Duodenal mucosa (tissue), 2 donors: ENCODE results near the gene STAG1.
"Not testable (repeated sequence)": the region's sequence is repeated elsewhere in the genome, so short reads cannot be mapped to it uniquely, and the experiment has no call there.

Source experiments
- H3K27ac ChIP-seq: one replicate; pipeline ENCODE4 v1.7.0; 2013; ENCODE audit warnings: low read depth, low read length
- H3K27me3 ChIP-seq, 2 donors: one replicate each; pipeline ENCODE4 v1.7.0; 2013; ENCODE audit warnings: low read length in 2 of 2, control low read depth in 1 of 2; ENCODE audit not compliant: insufficient read depth in 2 of 2, control insufficient read depth in 1 of 2
- H3K36me3 ChIP-seq, 2 donors: one replicate each; pipeline ENCODE4 v1.7.0; 2013; ENCODE audit warnings: low read length in 2 of 2, control low read depth in 1 of 2; ENCODE audit not compliant: insufficient read depth in 2 of 2, control insufficient read depth in 1 of 2
- H3K4me1 ChIP-seq, 2 donors: one replicate each; pipeline ENCODE4 v1.7.0; 2013; ENCODE audit warnings: low read length in 2 of 2, control low read depth in 1 of 2; ENCODE audit not compliant: insufficient read depth in 2 of 2, control insufficient read depth in 1 of 2
- H3K4me3 ChIP-seq, 2 donors: one replicate each; pipeline ENCODE4 v1.7.0; 2013; ENCODE audit warnings: low read length in 2 of 2, low read depth in 1 of 2
- H3K9ac ChIP-seq, 2 donors: one replicate each; pipeline ENCODE4 v1.7.0; 2013; ENCODE audit warnings: low read length in 2 of 2, low read depth in 1 of 2
- H3K9me3 ChIP-seq, 2 donors: one replicate each; pipeline ENCODE4 v1.7.0; 2013; ENCODE audit warnings: low read length in 2 of 2, control low read depth in 1 of 2; ENCODE audit not compliant: control insufficient read depth in 1 of 2

Gene STAG1

GRCh38 chr3:136375800-136376199, 376.4 kb downstream of the STAG1 start:
- H3K27me3 ChIP-seq, H3K9ac ChIP-seq, H3K4me3 ChIP-seq, H3K4me1 ChIP-seq, H3K27ac ChIP-seq, H3K9me3 ChIP-seq, H3K36me3 ChIP-seq: not testable (repeated sequence)

DNA sequence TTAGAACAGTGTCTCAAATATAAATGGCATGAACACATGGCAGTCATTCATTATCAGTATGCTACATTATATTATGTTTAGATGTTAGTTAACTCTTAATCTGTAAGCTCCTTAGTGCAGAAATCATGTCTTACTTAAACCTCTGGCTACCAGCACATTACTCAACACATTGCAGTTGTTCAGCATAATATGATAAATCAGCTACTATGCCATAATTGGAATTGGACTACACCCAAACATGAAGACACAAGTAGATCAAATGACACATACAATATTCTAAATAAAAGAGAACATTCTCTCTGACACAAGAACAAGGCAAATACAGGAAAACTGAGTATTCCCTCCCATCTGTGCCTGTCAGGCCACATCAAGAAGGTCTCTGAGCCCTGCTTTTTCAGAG, 385.9 kb downstream of the STAG1 start:
- no peaks in the 10 kb centered on the region for H3K9me3 ChIP-seq
- H3K27ac ChIP-seq, result no peak overlapping the region
- H3K4me3 ChIP-seq, result no peak overlapping the region
- peaks cover 7 to 15% of the 10 kb centered on the region in 2 donors for H3K36me3 ChIP-seq
- H3K4me1 ChIP-seq, result no peaks in the 10 kb centered on the region
- H3K9ac ChIP-seq, result no peak overlapping the region
- no peaks in the 10 kb centered on the region for H3K27me3 ChIP-seq

DNA sequence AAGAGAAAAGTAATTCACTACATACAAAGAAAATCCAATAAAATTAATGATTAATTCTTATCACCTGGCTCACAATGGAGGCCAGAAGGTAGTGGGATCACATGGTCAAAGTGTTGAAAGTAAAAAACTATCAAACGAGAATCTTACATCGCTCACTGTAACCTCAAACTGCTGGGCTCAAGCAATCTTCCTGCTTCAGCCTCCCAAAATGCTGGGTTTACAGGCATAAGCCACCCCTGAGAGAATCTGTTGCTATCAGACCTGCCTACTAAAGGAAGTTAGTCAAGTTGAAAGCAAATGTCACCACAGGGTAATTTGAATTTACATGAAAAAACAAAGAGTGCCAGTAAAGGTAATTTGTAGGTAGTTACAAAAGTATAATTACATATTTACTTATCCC, 398.7 kb downstream of the STAG1 start:
- Histone ChIP-seq H3K27ac (no peak overlapping the region), H3K27me3 (no peaks in the 10 kb centered on the region), H3K36me3 (peaks cover 4 to 12% of the 10 kb centered on the region in 2 donors), H3K4me1 (no peaks in the 10 kb centered on the region), H3K9me3 (no peaks in the 10 kb centered on the region), H3K4me3 (no peak overlapping the region), H3K9ac (no peak overlapping the region)

DNA sequence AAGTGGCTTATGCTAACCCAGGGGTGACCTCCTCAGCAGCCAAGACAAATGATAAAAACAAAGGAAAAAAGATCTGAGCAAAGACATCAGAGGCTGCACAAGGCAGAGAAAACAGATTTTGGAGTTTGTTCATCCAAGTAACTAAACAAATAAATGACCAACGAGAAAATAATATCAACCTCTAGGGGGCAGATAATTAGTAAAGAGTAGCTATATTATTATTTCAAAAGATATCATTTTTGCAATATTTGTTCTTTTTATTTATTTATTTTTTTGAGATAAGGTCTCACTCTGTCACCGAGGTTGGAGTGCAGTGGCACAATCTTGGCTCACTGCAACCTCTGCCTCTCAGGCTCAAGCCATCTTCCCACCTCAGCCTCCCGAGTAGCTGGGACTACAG, 400.3 kb downstream of the STAG1 start:
- H3K27me3 ChIP-seq, result no peaks in the 10 kb centered on the region
- no peaks in the 10 kb centered on the region for H3K4me1 ChIP-seq
- no peak overlapping the region for H3K4me3 ChIP-seq
- H3K9ac ChIP-seq, result no peak overlapping the region
- H3K27ac ChIP-seq, result no peak overlapping the region
- no peaks in the 10 kb centered on the region for H3K9me3 ChIP-seq
- peaks cover 4 to 13% of the 10 kb centered on the region in 2 donors for H3K36me3 ChIP-seq

GRCh38 chr3:136351351-136351750, 400.8 kb downstream of the STAG1 start:
- H3K9ac ChIP-seq, result no peak overlapping the region
- peaks cover 4 to 13% of the 10 kb centered on the region in 2 donors for H3K36me3 ChIP-seq
- no peak overlapping the region for H3K4me3 ChIP-seq
- H3K27me3 ChIP-seq, result no peaks in the 10 kb centered on the region
- H3K9me3 ChIP-seq, result no peaks in the 10 kb centered on the region
- no peak overlapping the region for H3K27ac ChIP-seq
- H3K4me1 ChIP-seq, result no peaks in the 10 kb centered on the region

GRCh38 chr3:136350557-136350956, 401.6 kb downstream of the STAG1 start:
- Histone ChIP-seq H3K36me3 (peaks cover 4 to 13% of the 10 kb centered on the region in 2 donors), H3K9me3 (no peaks in the 10 kb centered on the region), H3K27me3 (no peaks in the 10 kb centered on the region), H3K4me1 (no peaks in the 10 kb centered on the region), H3K4me3 (no peak overlapping the region), H3K27ac (no peak overlapping the region), H3K9ac (no peak overlapping the region)

DNA sequence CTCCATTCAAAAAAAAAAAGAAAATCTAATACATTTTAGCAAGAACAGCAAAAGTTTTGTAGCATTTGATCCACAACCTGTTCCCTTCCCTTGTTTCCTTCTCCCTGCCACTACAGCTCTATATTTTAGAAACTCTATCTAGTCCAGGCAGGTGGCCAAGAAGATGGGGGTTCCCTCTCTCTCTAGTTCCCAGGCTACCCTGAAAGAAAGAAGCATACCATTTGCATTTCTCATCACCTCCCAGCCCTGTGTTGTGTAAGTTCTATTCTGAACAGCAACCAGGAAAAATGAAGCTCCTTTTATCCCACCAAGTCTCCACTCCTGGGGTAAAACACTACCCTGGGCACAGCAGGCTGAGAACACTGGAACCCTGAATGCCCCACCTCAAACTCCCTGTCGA, 402.0 kb downstream of the STAG1 start:
- H3K36me3 ChIP-seq, result peaks cover 4 to 13% of the 10 kb centered on the region in 2 donors
- no peaks in the 10 kb centered on the region for H3K27me3 ChIP-seq
- H3K4me1 ChIP-seq, result no peaks in the 10 kb centered on the region
- H3K9ac ChIP-seq, result no peak overlapping the region
- H3K9me3 ChIP-seq, result no peaks in the 10 kb centered on the region
- H3K4me3 ChIP-seq, result no peak overlapping the region
- H3K27ac ChIP-seq, result no peak overlapping the region

- no peak overlapping the region for H3K27ac ChIP-seq
- H3K27me3 ChIP-seq, result no peaks in the 10 kb centered on the region
- H3K36me3 ChIP-seq, result peaks cover 4 to 22% of the 10 kb centered on the region in 2 donors
- no peak overlapping the region for H3K4me3 ChIP-seq
- peaks cover 4 to 13% of the 10 kb centered on the region in 2 donors for H3K4me1 ChIP-seq
- no peak overlapping the region for H3K9ac ChIP-seq
- H3K9me3 ChIP-seq, result no peaks in the 10 kb centered on the region
Observed at GRCh38 chr3:136346486-136346885, 405.7 kb downstream of the STAG1 start.

GRCh38 chr3:136343873-136344555, 408.2 kb downstream of the STAG1 start:
- Histone ChIP-seq H3K27me3 (no peaks in the 10 kb centered on the region), H3K36me3 (peaks cover 5 to 30% of the 10 kb centered on the region in 2 donors), H3K9me3 (no peaks in the 10 kb centered on the region), H3K4me3 (no peak overlapping the region), H3K27ac (no peak overlapping the region), H3K9ac (no peak overlapping the region), H3K4me1 (peaks cover 4 to 13% of the 10 kb centered on the region in 2 donors)

GRCh38 chr3:136343446-136343845, 408.7 kb downstream of the STAG1 start:
- no peak overlapping the region for H3K9ac ChIP-seq
- H3K4me3 ChIP-seq, result no peak overlapping the region
- no peaks in the 10 kb centered on the region for H3K27me3 ChIP-seq
- no peak overlapping the region for H3K27ac ChIP-seq
- H3K36me3 ChIP-seq, result peaks cover 4 to 28% of the 10 kb centered on the region in 2 donors
- H3K4me1 ChIP-seq, result peaks cover 4 to 13% of the 10 kb centered on the region in 2 donors
- no peaks in the 10 kb centered on the region for H3K9me3 ChIP-seq
